ENCODE results near the gene PTGR3.

The PTGR3 gene

DNA sequence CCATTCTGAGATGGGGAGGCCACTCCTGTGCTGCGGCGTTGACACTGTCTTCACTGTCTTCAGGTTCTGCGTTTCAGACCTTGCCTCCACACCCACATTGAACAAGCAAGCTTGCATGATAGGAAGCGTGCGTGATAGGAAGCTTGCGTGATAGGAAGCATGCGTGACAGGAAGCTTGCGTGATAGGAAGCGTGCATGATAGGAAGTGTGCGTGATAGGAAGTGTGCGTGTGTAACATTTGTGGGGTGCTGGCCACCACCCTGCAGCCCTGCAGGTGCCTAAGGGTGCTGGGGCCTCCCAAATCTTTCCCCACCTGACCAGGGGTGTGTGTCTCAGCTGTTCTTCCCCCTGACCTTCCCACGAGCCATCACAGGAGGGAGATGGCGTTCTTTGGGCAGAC lies 27.0 kb upstream of the PTGR3 start:
- Histone ChIP-seq H3K36me3 (ENCODE audit: control insufficient read depth in 2 of 2, insufficient read depth in 2 of 2, low read length in 2 of 2) (peaks cover 0 to under 1% of the 10 kb centered on the region in 2 donors), H3K4me1 (ENCODE audit: control insufficient read depth in 2 of 2, insufficient read depth in 2 of 2, low read length in 2 of 2) (peaks cover 0 to 4% of the 10 kb centered on the region in 2 donors), H3K27me3 (ENCODE audit: control insufficient read depth in 2 of 2, insufficient read depth in 2 of 2, low read length in 2 of 2) (no peaks in the 10 kb centered on the region), H3K9me3 (ENCODE audit: control insufficient read depth in 2 of 2, low read length in 2 of 2) (no peaks in the 10 kb centered on the region), H3K27ac (ENCODE audit: low read depth in 2 of 2, low read length in 2 of 2) (no peak overlapping the region), H3K9ac (ENCODE audit: low read depth in 1 of 2, low read length in 2 of 2) (no peak overlapping the region), H3K4me3 (ENCODE audit: low read length in 2 of 2) (no peak overlapping the region)

DNA sequence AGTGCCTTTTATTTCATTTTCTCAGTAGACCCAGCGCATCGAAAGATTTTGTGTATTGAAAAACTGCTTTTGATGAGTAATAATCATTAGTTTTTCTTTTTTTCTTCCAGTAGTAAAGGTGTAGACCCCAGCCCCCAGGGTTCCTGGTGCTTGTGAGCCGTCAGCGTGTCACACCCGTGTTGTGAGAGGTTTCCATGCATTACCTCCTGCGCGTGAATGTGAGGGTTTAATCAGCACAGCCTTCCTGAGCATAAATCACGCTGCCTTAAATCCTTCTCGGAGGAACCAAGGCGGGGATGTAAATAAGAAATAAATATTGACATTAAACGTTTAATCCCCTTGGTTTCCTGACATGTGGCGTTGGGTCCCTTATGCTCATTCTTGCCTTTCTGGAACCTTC lies 26.0 kb upstream of the PTGR3 start:
- H3K9me3 ChIP-seq (ENCODE audit: control insufficient read depth in 2 of 2, low read length in 2 of 2): no peaks in the 10 kb centered on the region
- no peaks in the 10 kb centered on the region for H3K36me3 ChIP-seq (ENCODE audit: control insufficient read depth in 2 of 2, insufficient read depth in 2 of 2, low read length in 2 of 2)
- H3K27me3 ChIP-seq (ENCODE audit: control insufficient read depth in 2 of 2, insufficient read depth in 2 of 2, low read length in 2 of 2): no peaks in the 10 kb centered on the region
- H3K9ac ChIP-seq (ENCODE audit: low read depth in 1 of 2, low read length in 2 of 2): no peak overlapping the region
- no peak overlapping the region for H3K27ac ChIP-seq (ENCODE audit: low read depth in 2 of 2, low read length in 2 of 2)
- H3K4me1 ChIP-seq (ENCODE audit: control insufficient read depth in 2 of 2, insufficient read depth in 2 of 2, low read length in 2 of 2): peaks cover 0 to 7% of the 10 kb centered on the region in 2 donors
- H3K4me3 ChIP-seq (ENCODE audit: low read length in 2 of 2): no peak overlapping the region

DNA sequence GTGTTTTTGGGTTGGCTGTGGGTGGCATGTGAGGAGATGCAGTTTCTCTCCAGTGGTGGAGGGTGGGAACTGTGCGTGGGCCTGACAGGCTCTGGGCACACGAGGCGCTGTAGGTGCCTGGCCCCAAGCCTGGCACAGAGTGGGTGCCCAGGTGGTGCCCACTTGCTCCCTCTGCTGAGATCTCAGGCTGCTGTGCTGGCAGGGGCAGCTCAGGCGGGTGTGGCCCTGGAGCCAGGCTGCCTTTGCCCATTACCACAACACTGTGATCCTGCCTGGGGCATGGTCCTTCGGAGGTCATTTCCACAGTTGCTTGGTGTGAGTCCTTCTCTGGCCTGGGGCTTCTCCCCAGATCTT lies 22.1 kb upstream of the PTGR3 start:
- Histone ChIP-seq H3K4me1 (ENCODE audit: control insufficient read depth in 2 of 2, insufficient read depth in 2 of 2, low read length in 2 of 2) (peaks cover 13 to 19% of the 10 kb centered on the region in 2 donors), H3K27ac (ENCODE audit: low read depth in 2 of 2, low read length in 2 of 2) (no peak overlapping the region)

DNA sequence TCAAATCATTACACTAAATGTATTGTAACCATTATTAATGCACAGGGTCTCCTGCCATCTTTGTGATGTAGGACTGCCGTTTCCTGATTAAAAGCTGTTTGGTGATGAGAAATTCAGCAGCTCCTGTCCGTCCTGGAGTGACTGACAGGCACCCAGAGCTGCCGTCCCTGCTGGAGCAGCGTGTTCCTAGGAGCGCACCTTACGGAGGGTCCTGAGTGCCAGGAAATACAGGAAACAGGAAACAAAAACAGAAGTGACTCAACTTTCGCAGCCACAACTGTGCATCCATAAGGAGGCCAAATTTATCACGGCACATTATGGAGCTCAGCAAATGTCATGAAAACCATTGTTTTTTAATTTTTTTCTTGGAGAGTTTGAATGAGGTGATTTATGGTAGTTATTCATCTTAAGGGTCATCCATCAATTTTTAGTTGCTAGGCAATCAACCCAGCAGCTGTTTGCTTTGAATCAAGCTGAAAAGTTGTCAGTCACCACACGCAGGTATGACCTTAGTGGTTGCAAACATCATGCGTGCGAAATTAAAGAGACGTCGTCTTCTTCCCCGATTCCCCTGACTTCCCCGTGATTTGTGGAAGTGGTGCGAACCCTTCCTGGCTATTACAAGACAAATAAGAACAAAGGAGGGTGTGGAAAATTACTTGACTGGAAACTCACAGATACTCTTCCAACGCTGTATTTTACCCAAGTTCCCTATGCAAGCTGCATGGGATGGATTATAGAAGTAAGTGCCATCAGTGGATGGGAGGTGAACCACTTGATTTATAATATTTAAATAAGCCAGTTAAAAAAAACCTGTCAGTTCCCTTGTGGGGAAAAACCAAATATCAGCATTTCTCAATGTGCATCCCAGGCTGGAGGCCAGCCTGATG lies 21.5 kb upstream of the PTGR3 start:
- Histone ChIP-seq H3K9ac (ENCODE audit: low read depth in 1 of 2, low read length in 2 of 2) (no peak overlapping the region), H3K27me3 (ENCODE audit: control insufficient read depth in 2 of 2, insufficient read depth in 2 of 2, low read length in 2 of 2) (no peaks in the 10 kb centered on the region), H3K4me1 (ENCODE audit: control insufficient read depth in 2 of 2, insufficient read depth in 2 of 2, low read length in 2 of 2) (peaks cover 13 to 19% of the 10 kb centered on the region in 2 donors), H3K4me3 (ENCODE audit: low read length in 2 of 2) (no peak overlapping the region), H3K27ac (ENCODE audit: low read depth in 2 of 2, low read length in 2 of 2) (no peak overlapping the region), H3K36me3 (ENCODE audit: control insufficient read depth in 2 of 2, insufficient read depth in 2 of 2, low read length in 2 of 2) (peaks cover 0 to 2% of the 10 kb centered on the region in 2 donors), H3K9me3 (ENCODE audit: control insufficient read depth in 2 of 2, low read length in 2 of 2) (no peaks in the 10 kb centered on the region)

More for the DNA sequence above, 22.1 kb upstream of the PTGR3 start:
- H3K36me3 ChIP-seq (ENCODE audit: control insufficient read depth in 2 of 2, insufficient read depth in 2 of 2, low read length in 2 of 2): peaks cover 0 to 2% of the 10 kb centered on the region in 2 donors
- no peaks in the 10 kb centered on the region for H3K27me3 ChIP-seq (ENCODE audit: control insufficient read depth in 2 of 2, insufficient read depth in 2 of 2, low read length in 2 of 2)
- H3K9me3 ChIP-seq (ENCODE audit: control insufficient read depth in 2 of 2, low read length in 2 of 2): no peaks in the 10 kb centered on the region
- no peak overlapping the region for H3K4me3 ChIP-seq (ENCODE audit: low read length in 2 of 2)
- H3K9ac ChIP-seq (ENCODE audit: low read depth in 1 of 2, low read length in 2 of 2): no peak overlapping the region

DNA sequence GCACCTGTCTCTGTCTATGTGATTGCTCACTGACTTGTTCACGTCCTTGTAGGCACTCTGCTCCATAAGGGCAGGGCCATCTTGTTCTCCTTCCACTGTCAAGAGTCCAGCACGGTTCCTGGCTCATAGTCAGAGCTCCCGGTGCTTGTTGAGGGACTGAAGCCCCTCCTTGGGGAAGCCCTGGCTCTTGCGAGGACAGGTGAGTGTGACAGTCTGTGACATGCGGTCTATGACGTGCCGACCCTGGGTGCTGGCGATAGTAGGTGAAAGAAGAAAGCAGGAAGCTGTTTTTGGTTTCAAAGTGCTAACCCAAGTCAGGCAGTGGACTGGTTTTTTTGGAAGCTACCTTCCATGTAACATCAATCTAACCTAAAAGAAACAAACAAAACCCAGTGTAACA lies 20.5 kb upstream of the PTGR3 start:
- peaks cover 13 to 19% of the 10 kb centered on the region in 2 donors for H3K4me1 ChIP-seq (ENCODE audit: control insufficient read depth in 2 of 2, insufficient read depth in 2 of 2, low read length in 2 of 2)
- no peaks in the 10 kb centered on the region for H3K9me3 ChIP-seq (ENCODE audit: control insufficient read depth in 2 of 2, low read length in 2 of 2)
- peaks cover 0 to 2% of the 10 kb centered on the region in 2 donors for H3K36me3 ChIP-seq (ENCODE audit: control insufficient read depth in 2 of 2, insufficient read depth in 2 of 2, low read length in 2 of 2)
- H3K27ac ChIP-seq (ENCODE audit: low read depth in 2 of 2, low read length in 2 of 2): no peak overlapping the region
- no peaks in the 10 kb centered on the region for H3K27me3 ChIP-seq (ENCODE audit: control insufficient read depth in 2 of 2, insufficient read depth in 2 of 2, low read length in 2 of 2)
- H3K9ac ChIP-seq (ENCODE audit: low read depth in 1 of 2, low read length in 2 of 2): no peak overlapping the region
- no peak overlapping the region for H3K4me3 ChIP-seq (ENCODE audit: low read length in 2 of 2)

DNA sequence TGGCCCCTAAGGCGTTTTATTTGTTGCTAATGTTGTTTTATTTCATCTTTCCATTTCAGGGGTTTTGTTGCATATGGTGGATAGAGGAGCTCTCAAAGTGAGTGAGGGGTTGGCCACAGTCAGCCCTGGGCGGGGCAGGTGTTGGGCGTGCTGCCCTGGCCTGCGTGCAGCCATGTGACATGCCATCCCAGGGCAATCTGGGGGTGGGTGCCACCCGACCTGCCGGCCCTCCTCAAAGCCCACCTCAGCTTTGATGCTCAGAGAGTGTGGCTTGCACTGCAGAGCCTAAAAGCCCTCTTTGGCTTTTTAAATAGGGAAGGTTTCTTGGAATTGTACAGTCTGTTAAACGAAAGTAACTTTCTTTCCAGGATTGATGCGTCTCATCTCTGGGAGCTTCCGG lies 20.0 kb upstream of the PTGR3 start:
- Histone ChIP-seq H3K4me3 (ENCODE audit: low read length in 2 of 2) (no peak overlapping the region), H3K36me3 (ENCODE audit: control insufficient read depth in 2 of 2, insufficient read depth in 2 of 2, low read length in 2 of 2) (peaks cover 0 to 2% of the 10 kb centered on the region in 2 donors), H3K9ac (ENCODE audit: low read depth in 1 of 2, low read length in 2 of 2) (no peak overlapping the region), H3K4me1 (ENCODE audit: control insufficient read depth in 2 of 2, insufficient read depth in 2 of 2, low read length in 2 of 2) (peaks cover 13 to 19% of the 10 kb centered on the region in 2 donors), H3K9me3 (ENCODE audit: control insufficient read depth in 2 of 2, low read length in 2 of 2) (no peaks in the 10 kb centered on the region), H3K27ac (ENCODE audit: low read depth in 2 of 2, low read length in 2 of 2) (no peak overlapping the region), H3K27me3 (ENCODE audit: control insufficient read depth in 2 of 2, insufficient read depth in 2 of 2, low read length in 2 of 2) (no peaks in the 10 kb centered on the region)

DNA sequence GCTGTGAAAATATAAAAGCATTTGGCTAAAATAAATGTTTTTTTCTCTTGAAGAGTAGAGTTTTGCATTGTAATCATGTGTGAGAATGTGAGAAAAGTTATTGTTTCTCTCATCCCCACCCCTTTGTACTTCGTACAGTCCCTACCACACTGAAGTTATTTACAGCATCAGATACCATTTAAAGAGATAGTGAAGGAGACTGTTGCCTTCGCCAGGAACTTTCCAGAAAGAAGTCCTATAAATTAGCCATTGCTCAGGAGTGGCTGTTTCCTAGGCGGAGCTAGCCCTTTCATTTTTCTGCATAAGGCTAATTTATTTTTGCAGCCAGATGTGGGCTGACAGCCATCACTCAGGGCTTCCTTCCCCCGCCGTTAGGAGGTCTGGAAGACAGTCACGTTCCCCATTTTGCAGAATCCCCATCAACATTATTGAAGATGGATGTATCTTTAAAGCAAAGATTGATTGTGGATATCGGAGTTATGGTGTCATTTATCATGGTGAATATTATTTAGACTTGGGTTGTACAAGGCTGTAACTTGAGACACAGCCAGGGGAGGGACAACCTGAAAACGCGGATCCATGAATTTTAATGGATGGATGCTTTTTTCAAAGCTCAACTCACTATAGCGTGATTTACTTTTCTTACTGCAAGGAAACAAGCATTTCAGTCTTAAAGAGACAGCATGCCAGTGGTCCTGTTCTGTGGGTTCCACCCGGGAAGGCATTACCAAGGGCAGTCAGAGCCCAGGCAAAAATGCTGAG lies 18.8 kb upstream of the PTGR3 start:
- peaks cover 0 to 2% of the 10 kb centered on the region in 2 donors for H3K36me3 ChIP-seq (ENCODE audit: control insufficient read depth in 2 of 2, insufficient read depth in 2 of 2, low read length in 2 of 2)
- no peaks in the 10 kb centered on the region for H3K9me3 ChIP-seq (ENCODE audit: control insufficient read depth in 2 of 2, low read length in 2 of 2)
- H3K9ac ChIP-seq (ENCODE audit: low read depth in 1 of 2, low read length in 2 of 2): no peak overlapping the region
- H3K4me3 ChIP-seq (ENCODE audit: low read length in 2 of 2): peak overlapping the region in 1 of 2 donors; percentile 29
- H3K27me3 ChIP-seq (ENCODE audit: control insufficient read depth in 2 of 2, insufficient read depth in 2 of 2, low read length in 2 of 2): no peaks in the 10 kb centered on the region
- H3K4me1 ChIP-seq (ENCODE audit: control insufficient read depth in 2 of 2, insufficient read depth in 2 of 2, low read length in 2 of 2): peaks cover 13 to 19% of the 10 kb centered on the region in 2 donors
- H3K27ac ChIP-seq (ENCODE audit: low read depth in 2 of 2, low read length in 2 of 2): peak overlapping the region in 1 of 2 donors; percentile 7

DNA sequence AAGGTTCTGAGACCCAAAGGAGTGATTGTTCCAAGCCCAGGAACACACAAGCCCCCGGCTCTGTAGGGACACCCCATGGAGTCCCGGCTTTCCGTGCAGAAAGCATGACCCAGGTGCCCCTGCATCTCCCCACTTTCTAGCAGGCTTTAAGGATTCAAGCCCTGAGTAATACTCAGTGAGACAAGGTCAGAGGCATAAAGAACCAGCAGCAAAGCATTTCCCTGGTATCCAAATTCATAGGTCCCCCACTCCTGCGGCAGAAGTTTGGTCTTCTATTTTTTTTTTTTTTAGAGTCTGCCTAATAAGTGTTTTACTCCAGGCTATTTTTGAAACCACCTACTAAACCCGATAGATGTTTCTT lies 18.0 kb upstream of the PTGR3 start:
- Histone ChIP-seq H3K9ac (ENCODE audit: low read depth in 1 of 2, low read length in 2 of 2) (no peak overlapping the region), H3K4me1 (ENCODE audit: control insufficient read depth in 2 of 2, insufficient read depth in 2 of 2, low read length in 2 of 2) (peaks cover 13 to 19% of the 10 kb centered on the region in 2 donors), H3K4me3 (ENCODE audit: low read length in 2 of 2) (peak overlapping the region in 1 of 2 donors; percentile 23), H3K9me3 (ENCODE audit: control insufficient read depth in 2 of 2, low read length in 2 of 2) (no peaks in the 10 kb centered on the region), H3K27ac (ENCODE audit: low read depth in 2 of 2, low read length in 2 of 2) (no peak overlapping the region), H3K27me3 (ENCODE audit: control insufficient read depth in 2 of 2, insufficient read depth in 2 of 2, low read length in 2 of 2) (no peaks in the 10 kb centered on the region), H3K36me3 (ENCODE audit: control insufficient read depth in 2 of 2, insufficient read depth in 2 of 2, low read length in 2 of 2) (peaks cover 0 to 2% of the 10 kb centered on the region in 2 donors)

DNA sequence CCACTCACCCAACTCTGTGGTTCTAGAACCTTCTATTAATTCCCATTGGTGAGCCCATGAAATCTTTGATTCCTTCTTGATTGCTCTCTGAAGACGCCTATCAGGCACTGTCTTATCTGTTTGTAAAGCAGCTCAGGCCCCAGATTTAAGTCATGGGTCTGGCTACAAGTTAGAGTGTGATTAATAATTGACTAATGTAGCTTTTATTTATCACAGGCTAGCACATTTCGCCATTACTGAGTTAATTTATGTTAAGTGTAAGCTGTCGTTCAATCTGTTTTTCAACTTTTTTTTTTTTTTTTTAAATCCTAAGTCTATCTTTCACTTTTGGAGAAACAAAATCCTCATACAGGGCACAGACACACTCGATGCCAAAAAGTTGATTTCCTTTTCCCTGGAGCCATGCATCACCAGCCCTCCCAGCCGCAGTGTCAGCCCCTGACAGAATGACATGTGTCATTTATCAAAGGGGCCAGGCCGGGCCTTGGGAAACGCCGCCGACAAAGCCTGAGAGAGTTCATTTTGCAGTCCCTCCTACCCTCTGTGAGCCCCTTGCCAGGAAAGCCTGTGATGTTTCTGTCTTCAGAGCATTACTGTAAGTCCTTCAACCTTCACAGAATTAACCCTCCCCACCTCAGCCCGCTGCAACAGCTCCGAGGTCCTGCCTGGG lies 17.5 kb upstream of the PTGR3 start:
- no peaks in the 10 kb centered on the region for H3K27me3 ChIP-seq (ENCODE audit: control insufficient read depth in 2 of 2, insufficient read depth in 2 of 2, low read length in 2 of 2)
- H3K36me3 ChIP-seq (ENCODE audit: control insufficient read depth in 2 of 2, insufficient read depth in 2 of 2, low read length in 2 of 2): peaks cover 0 to 2% of the 10 kb centered on the region in 2 donors
- peak overlapping the region in 1 of 2 donors; percentile 23 for H3K4me3 ChIP-seq (ENCODE audit: low read length in 2 of 2)
- H3K9ac ChIP-seq (ENCODE audit: low read depth in 1 of 2, low read length in 2 of 2): no peak overlapping the region
- H3K4me1 ChIP-seq (ENCODE audit: control insufficient read depth in 2 of 2, insufficient read depth in 2 of 2, low read length in 2 of 2): peaks cover 13 to 19% of the 10 kb centered on the region in 2 donors
- H3K9me3 ChIP-seq (ENCODE audit: control insufficient read depth in 2 of 2, low read length in 2 of 2): no peaks in the 10 kb centered on the region
- no peak overlapping the region for H3K27ac ChIP-seq (ENCODE audit: low read depth in 2 of 2, low read length in 2 of 2)
